K562 (cell line): ENCODE data around the gene SCARB2. TPM values are rescaled to one million over a fixed set of nuclear protein-coding genes. Genes with fewer than 3 reads are reported as not detected.
A peak's percentile ranks its signal among the peaks of the same experiment; 100 is the strongest.

Source experiments
- AFF4 ChIP-seq: sonication (generic); formaldehyde crosslinking; IDR thresholded peaks from 2 replicates; pipeline ENCODE4 v1.8.0; 2023; ENCODE audit warnings: mild to moderate bottlenecking, missing genetic modification reagents
- CREB3L1 ChIP-seq: fragments of 450-650 bp; IDR thresholded peaks from 2 replicates; pipeline ENCODE4 v1.6.1; 2014; ENCODE audit warnings: low read depth, mild to moderate bottlenecking, moderate library complexity, borderline replicate concordance
- MAFF ChIP-seq: IDR thresholded peaks from 2 replicates; pipeline ENCODE4 v1.6.1; 2012; ENCODE audit warnings: low read length, improper control_type of control experiment
- NCOA6 ChIP-seq: fragments of 450-650 bp; IDR thresholded peaks from 2 replicates; pipeline ENCODE4 v1.6.1; 2017; ENCODE audit warnings: mild to moderate bottlenecking
- POLR2B ChIP-seq: fragments of 450-650 bp; IDR thresholded peaks from 2 replicates; pipeline ENCODE4 v1.6.1; 2018; ENCODE audit warnings: low read depth; ENCODE audit not compliant: partially characterized antibody
- SNRNP70 ChIP-seq: fragments of 200-400 bp; formaldehyde crosslinking; optimal IDR thresholded peaks from 2 replicates; pipeline ENCODE3; 2017; ENCODE audit warnings: low read depth, low read length
- SP1 ChIP-seq: sonication (generic); formaldehyde crosslinking; IDR thresholded peaks from 2 replicates; pipeline ENCODE4 v1.8.1; 2022; ENCODE audit warnings: mild to moderate bottlenecking, missing genetic modification reagents
- TRIM25 ChIP-seq: fragments of 450-650 bp; IDR thresholded peaks from 2 replicates; pipeline ENCODE4 v1.7.0; 2016; ENCODE audit warnings: borderline replicate concordance
- ZNF134 ChIP-seq: fragments of 250-450 bp; sonication (Bioruptor Pico); conservative IDR thresholded peaks from 2 replicates; pipeline ENCODE4 v1.4.0; 2020
- ZNF609 ChIP-seq: sonication (generic); formaldehyde crosslinking; IDR thresholded peaks from 2 replicates; pipeline ENCODE4 v1.8.1; 2023; ENCODE audit warnings: missing genetic modification reagents, mild to moderate bottlenecking, borderline replicate concordance
- polyA plus RNA-seq, 8 experiments: library from polyadenylated mRNA; depleted of rRNA in 4 of 8; stranded (reverse) in 5 of 8; unstranded in 3 of 8; fragments of >200 nt; fragmentation: Nextera tagmentation in 2 of 8; fragmentation: Illumina TruSeq in 1 of 8; extraction: Ambion mirVana in 2 of 8; extraction: Trizol in 1 of 8; gene quantifications; 2 replicates each; pipeline versions ENCODE4 v1.2.1 to v1.2.3, GENCODE V29; 2011 to 2014; ENCODE audit warnings: inconsistent platforms in 1 of 8, missing spikeins in 1 of 8
- total RNA-seq, 7 experiments: library from RNA; depleted of rRNA in 6 of 7; stranded (reverse); fragments of >200 nt in 6 of 7; fragmentation: Illumina TruSeq in 2 of 7; extraction: Trizol in 2 of 7; gene quantifications; 2 replicates each; pipeline versions ENCODE4 v1.2.1 to v1.2.3, GENCODE V29; 2011 to 2021; ENCODE audit warnings: low replicate concordance in 1 of 7

The SCARB2 gene
- total and polyA plus RNA-seq, 9 of the 15 experiments (the other 6 are each of a cell fraction or from before 2014, with no cell fraction given): 6.1 to 25.8 (median 17.8) TPM

- TF ChIP-seq AFF4 (CRISPR knock-in tag): peak; percentile 96
- TF ChIP-seq ZNF134 (CRISPR knock-in tag): peak; percentile 53; the same call in 1 of the 2 replicates
- TF ChIP-seq POLR2B: peak; percentile 78
- TF ChIP-seq TRIM25: 0 out of 2 replicates have a peak, but pooled peaks have one; percentile 20
- TF ChIP-seq MAFF: no peak
- no peak for TF ChIP-seq SNRNP70
- peak; percentile 99 for TF ChIP-seq CREB3L1
- no peak for TF ChIP-seq NCOA6
- TF ChIP-seq ZNF609 (CRISPR knock-in tag): 0 out of 2 replicates have a peak, but pooled peaks have one; percentile 60
- peak; percentile 99 for TF ChIP-seq SP1 (CRISPR knock-in tag)
These were observed 65.3 kb downstream of the SCARB2 start, which contains the start of gene NUP54 (continued) for GRCh38 chr4:76148142-76148865.
